SH-SY5Y (cell line): ENCODE data around the gene ADK.

Experiments used
- GATA2 ChIP-seq: IDR thresholded peaks from 2 replicates; pipeline ENCODE4 v1.6.1; 2011; ENCODE audit warnings: mild to moderate bottlenecking, low read depth, low read length
- GATA3 ChIP-seq: IDR thresholded peaks from 2 replicates; pipeline ENCODE4 v1.6.1; 2011; ENCODE audit warnings: low read depth, mild to moderate bottlenecking, low read length, moderate library complexity

GRCh38 chr10:74371696-74372095 lies 220.7 kb downstream of the ADK start:
- TF ChIP-seq GATA2 (no peak), GATA3 (no peak)
